ENCODE results near the gene DNAH2. TPM values are rescaled to one million over a fixed set of nuclear protein-coding genes. Genes with fewer than 3 reads are reported as not detected.

Gene DNAH2
- polyA plus RNA-seq, 2 donors = 0.06 to 0.10 TPM

GRCh38 chr17:7852262-7852670 lies 134.7 kb downstream of the DNAH2 start:
- WGBS, 2 donors = 76 to 78% methylated on average over 20 of the region's 20 CpGs
- peak overlapping the region in 1 of 2 donors; percentile 54 for H3K27ac ChIP-seq (ENCODE audit: low read depth in 2 of 2, low read length in 1 of 2)
- H3K27me3 ChIP-seq (ENCODE audit: control insufficient read depth in 1 of 2, insufficient read depth in 2 of 2, low read length in 2 of 2) = no peaks in the 10 kb centered on the region
- no peak overlapping the region for H3K4me3 ChIP-seq (ENCODE audit: low read depth in 1 of 2, low read length in 2 of 2)
- H3K9me3 ChIP-seq (ENCODE audit: control insufficient read depth in 2 of 2, insufficient read depth in 1 of 2, low read depth in 1 of 2, low read length in 1 of 2) = no peaks in the 10 kb centered on the region
- H3K36me3 ChIP-seq (ENCODE audit: control insufficient read depth in 2 of 2, insufficient read depth in 2 of 2, low read length in 1 of 2) = peaks cover 6 to 48% of the 10 kb centered on the region in 2 donors
- H3K4me1 ChIP-seq (ENCODE audit: control insufficient read depth in 2 of 2, insufficient read depth in 2 of 2, low read length in 1 of 2) = peaks cover 7 to 23% of the 10 kb centered on the region in 2 donors

GRCh38 chr17:7852919-7853690 lies 135.6 kb downstream of the DNAH2 start:
- H3K27ac ChIP-seq (ENCODE audit: low read depth in 2 of 2, low read length in 1 of 2) = no peak overlapping the region
- H3K4me3 ChIP-seq (ENCODE audit: low read depth in 1 of 2, low read length in 2 of 2) = no peak overlapping the region
- WGBS, 2 donors = 68 to 73% methylated on average over 51 of the region's 51 CpGs
- no peaks in the 10 kb centered on the region for H3K27me3 ChIP-seq (ENCODE audit: control insufficient read depth in 1 of 2, insufficient read depth in 2 of 2, low read length in 2 of 2)
- H3K4me1 ChIP-seq (ENCODE audit: control insufficient read depth in 2 of 2, insufficient read depth in 2 of 2, low read length in 1 of 2) = peaks cover 7 to 23% of the 10 kb centered on the region in 2 donors
- H3K9me3 ChIP-seq (ENCODE audit: control insufficient read depth in 2 of 2, insufficient read depth in 1 of 2, low read depth in 1 of 2, low read length in 1 of 2) = no peaks in the 10 kb centered on the region
- peaks cover 6 to 44% of the 10 kb centered on the region in 2 donors for H3K36me3 ChIP-seq (ENCODE audit: control insufficient read depth in 2 of 2, insufficient read depth in 2 of 2, low read length in 1 of 2)

GRCh38 chr17:7853691-7854038 lies 136.1 kb downstream of the DNAH2 start:
- peaks cover 11 to 28% of the 10 kb centered on the region in 2 donors for H3K4me1 ChIP-seq (ENCODE audit: control insufficient read depth in 2 of 2, insufficient read depth in 2 of 2, low read length in 1 of 2)
- peaks cover 6 to 38% of the 10 kb centered on the region in 2 donors for H3K36me3 ChIP-seq (ENCODE audit: control insufficient read depth in 2 of 2, insufficient read depth in 2 of 2, low read length in 1 of 2)
- no peak overlapping the region for H3K27ac ChIP-seq (ENCODE audit: low read depth in 2 of 2, low read length in 1 of 2)
- H3K4me3 ChIP-seq (ENCODE audit: low read depth in 1 of 2, low read length in 2 of 2) = no peak overlapping the region
- WGBS, 2 donors = 81 to 85% methylated on average over 20 to 21 of the region's 21 CpGs
- H3K27me3 ChIP-seq (ENCODE audit: control insufficient read depth in 1 of 2, insufficient read depth in 2 of 2, low read length in 2 of 2) = no peaks in the 10 kb centered on the region
- no peaks in the 10 kb centered on the region for H3K9me3 ChIP-seq (ENCODE audit: control insufficient read depth in 2 of 2, insufficient read depth in 1 of 2, low read depth in 1 of 2, low read length in 1 of 2)

- H3K4me1 ChIP-seq (ENCODE audit: control insufficient read depth in 2 of 2, insufficient read depth in 2 of 2, low read length in 1 of 2) = peaks cover 11 to 31% of the 10 kb centered on the region in 2 donors
- H3K27ac ChIP-seq (ENCODE audit: low read depth in 2 of 2, low read length in 1 of 2) = no peak overlapping the region
- no peaks in the 10 kb centered on the region for H3K27me3 ChIP-seq (ENCODE audit: control insufficient read depth in 1 of 2, insufficient read depth in 2 of 2, low read length in 2 of 2)
- WGBS, 2 donors = 76 to 78% methylated on average over 31 of the region's 31 CpGs
- H3K36me3 ChIP-seq (ENCODE audit: control insufficient read depth in 2 of 2, insufficient read depth in 2 of 2, low read length in 1 of 2) = peaks cover 6 to 34% of the 10 kb centered on the region in 2 donors
- no peak overlapping the region for H3K4me3 ChIP-seq (ENCODE audit: low read depth in 1 of 2, low read length in 2 of 2)
- no peaks in the 10 kb centered on the region for H3K9me3 ChIP-seq (ENCODE audit: control insufficient read depth in 2 of 2, insufficient read depth in 1 of 2, low read depth in 1 of 2, low read length in 1 of 2)
Measured at GRCh38 chr17:7854078-7854777, 136.7 kb downstream of the DNAH2 start.

- Histone ChIP-seq H3K27me3 (ENCODE audit: control insufficient read depth in 1 of 2, insufficient read depth in 2 of 2, low read length in 2 of 2) (no peaks in the 10 kb centered on the region), H3K9me3 (ENCODE audit: control insufficient read depth in 2 of 2, insufficient read depth in 1 of 2, low read depth in 1 of 2, low read length in 1 of 2) (no peaks in the 10 kb centered on the region), H3K4me3 (ENCODE audit: low read depth in 1 of 2, low read length in 2 of 2) (peak within 1 kb of the TSS in 1 of 2 donors; percentile 25), H3K36me3 (ENCODE audit: control insufficient read depth in 2 of 2, insufficient read depth in 2 of 2, low read length in 1 of 2) (peaks cover 0 to 25% of the 10 kb centered on the region in 2 donors), H3K4me1 (ENCODE audit: control insufficient read depth in 2 of 2, insufficient read depth in 2 of 2, low read length in 1 of 2) (peaks cover 11 to 31% of the 10 kb centered on the region in 2 donors), H3K27ac (ENCODE audit: low read depth in 2 of 2, low read length in 1 of 2) (peak within 1 kb of the TSS; percentile 92 to 98)
- WGBS, 2 donors = 57 to 70% methylated on average over 56 to 57 of the region's 57 CpGs
Measured at GRCh38 chr17:7854851-7855659, 137.5 kb downstream of the DNAH2 start, which contains the start of gene TMEM88. TSS of gene TMEM88 (plus strand) at chr17:7855066. CDS start at chr17:7855075, 9 bp downstream.

GRCh38 chr17:7855660-7856010 lies 138.1 kb downstream of the DNAH2 start:
- Histone ChIP-seq H3K9me3 (ENCODE audit: control insufficient read depth in 2 of 2, insufficient read depth in 1 of 2, low read depth in 1 of 2, low read length in 1 of 2) (no peaks in the 10 kb centered on the region), H3K36me3 (ENCODE audit: control insufficient read depth in 2 of 2, insufficient read depth in 2 of 2, low read length in 1 of 2) (peaks cover 0 to 23% of the 10 kb centered on the region in 2 donors), H3K4me3 (ENCODE audit: low read depth in 1 of 2, low read length in 2 of 2) (peak overlapping the region in 1 of 2 donors; percentile 25), H3K27me3 (ENCODE audit: control insufficient read depth in 1 of 2, insufficient read depth in 2 of 2, low read length in 2 of 2) (no peaks in the 10 kb centered on the region), H3K27ac (ENCODE audit: low read depth in 2 of 2, low read length in 1 of 2) (peak overlapping the region; percentile 92 to 98), H3K4me1 (ENCODE audit: control insufficient read depth in 2 of 2, insufficient read depth in 2 of 2, low read length in 1 of 2) (peaks cover 11 to 31% of the 10 kb centered on the region in 2 donors)
- WGBS, 2 donors = 23 to 36% methylated on average over 15 of the region's 15 CpGs

- peaks cover 0 to 18% of the 10 kb centered on the region in 2 donors for H3K36me3 ChIP-seq (ENCODE audit: control insufficient read depth in 2 of 2, insufficient read depth in 2 of 2, low read length in 1 of 2)
- WGBS, 2 donors = 6 to 11% methylated on average over 29 of the region's 29 CpGs
- peak overlapping the region; percentile 56 to 82 for H3K4me3 ChIP-seq (ENCODE audit: low read depth in 1 of 2, low read length in 2 of 2)
- peak overlapping the region; percentile 92 to 98 for H3K27ac ChIP-seq (ENCODE audit: low read depth in 2 of 2, low read length in 1 of 2)
- H3K9me3 ChIP-seq (ENCODE audit: control insufficient read depth in 2 of 2, insufficient read depth in 1 of 2, low read depth in 1 of 2, low read length in 1 of 2) = no peaks in the 10 kb centered on the region
- no peaks in the 10 kb centered on the region for H3K27me3 ChIP-seq (ENCODE audit: control insufficient read depth in 1 of 2, insufficient read depth in 2 of 2, low read length in 2 of 2)
- H3K4me1 ChIP-seq (ENCODE audit: control insufficient read depth in 2 of 2, insufficient read depth in 2 of 2, low read length in 1 of 2) = peaks cover 10 to 30% of the 10 kb centered on the region in 2 donors
Measured at GRCh38 chr17:7856011-7856810, 138.7 kb downstream of the DNAH2 start.

GRCh38 chr17:7856811-7857712 lies 139.5 kb downstream of the DNAH2 start, which contains the start of gene NAA38:
TSS of gene NAA38 (minus strand) at chr17:7857559. CDS start at chr17:7857463, 96 bp downstream.
- Histone ChIP-seq H3K27ac (ENCODE audit: low read depth in 2 of 2, low read length in 1 of 2) (peak within 1 kb of the TSS; percentile 92 to 98), H3K27me3 (ENCODE audit: control insufficient read depth in 1 of 2, insufficient read depth in 2 of 2, low read length in 2 of 2) (no peaks in the 10 kb centered on the region), H3K4me3 (ENCODE audit: low read depth in 1 of 2, low read length in 2 of 2) (peak within 1 kb of the TSS; percentile 56 to 82), H3K36me3 (ENCODE audit: control insufficient read depth in 2 of 2, insufficient read depth in 2 of 2, low read length in 1 of 2) (peaks cover 0 to 12% of the 10 kb centered on the region in 2 donors), H3K4me1 (ENCODE audit: control insufficient read depth in 2 of 2, insufficient read depth in 2 of 2, low read length in 1 of 2) (peaks cover 6 to 23% of the 10 kb centered on the region in 2 donors), H3K9me3 (ENCODE audit: control insufficient read depth in 2 of 2, insufficient read depth in 1 of 2, low read depth in 1 of 2, low read length in 1 of 2) (no peaks in the 10 kb centered on the region)
- 0% methylated on average over 61 to 64 of the region's 64 CpGs for WGBS, 2 donors

Measured in esophagus (tissue), 2 donors.